COR-L47 (cell line): ENCODE measurements around the gene BTG1.

Experiments used
- DNase-seq: peaks from one replicate; lab custom pipeline; 2025; lab: John Stamatoyannopoulos, UW

The BTG1 gene

DNA sequence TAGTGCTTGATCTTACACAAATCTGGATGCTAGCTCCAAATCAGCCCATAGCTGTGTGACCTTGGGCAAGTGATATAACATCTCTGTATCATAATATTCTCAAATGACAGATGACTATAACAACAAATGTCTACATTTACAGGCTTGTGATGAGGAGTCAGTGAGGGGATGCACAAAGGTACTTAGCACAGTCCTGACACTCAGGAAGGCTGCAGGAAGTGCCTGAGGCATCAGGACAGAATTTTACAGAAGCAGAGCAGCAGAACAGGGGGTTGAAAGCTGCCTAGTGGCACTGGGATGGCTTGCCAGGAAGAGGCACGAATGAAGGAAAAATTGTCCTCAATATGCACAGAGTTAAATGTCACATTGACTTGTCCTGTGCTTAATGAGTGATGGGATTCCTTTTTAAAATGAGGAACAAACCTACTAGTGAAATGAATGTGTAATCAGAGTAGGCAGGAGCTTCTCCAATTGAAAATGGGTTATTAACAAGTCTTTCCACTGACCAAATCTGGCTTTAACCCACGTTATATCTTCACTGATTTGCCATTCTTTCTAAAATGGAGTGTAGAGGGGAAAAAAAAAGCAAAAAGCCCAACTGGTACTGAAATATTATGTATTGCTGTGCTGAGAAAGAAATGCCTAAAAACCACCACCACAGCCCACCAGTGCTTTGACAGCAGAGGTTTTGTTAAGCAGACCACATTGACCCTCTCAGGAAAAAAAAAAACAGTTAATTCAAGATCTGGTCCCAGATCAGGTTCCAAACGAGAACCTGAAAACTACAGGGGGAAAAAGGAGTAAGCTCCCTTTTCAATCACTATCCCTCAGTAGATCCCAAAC lies 11.6 kb downstream of the BTG1 start:
- no peak for DNase-seq

DNA sequence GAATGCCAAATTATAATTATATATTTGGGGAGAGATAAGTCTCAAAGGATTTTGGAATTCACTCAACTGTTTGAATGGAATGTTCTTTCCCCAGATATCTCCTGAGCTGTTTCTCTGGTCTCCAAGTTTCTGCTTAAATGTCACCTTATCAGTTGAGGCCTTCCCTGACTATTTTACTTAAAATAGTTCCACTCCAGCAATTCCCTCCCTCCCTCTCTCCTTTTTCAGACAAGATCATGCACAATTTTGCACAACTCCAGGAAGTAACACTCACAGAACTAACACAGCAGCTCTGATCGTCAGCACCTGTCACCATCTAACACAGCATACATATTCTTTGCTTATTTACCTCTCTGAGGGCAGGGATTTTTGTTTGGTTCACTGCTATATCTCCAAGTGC lies 12.5 kb downstream of the BTG1 start:
- DNase-seq, result no peak

DNA sequence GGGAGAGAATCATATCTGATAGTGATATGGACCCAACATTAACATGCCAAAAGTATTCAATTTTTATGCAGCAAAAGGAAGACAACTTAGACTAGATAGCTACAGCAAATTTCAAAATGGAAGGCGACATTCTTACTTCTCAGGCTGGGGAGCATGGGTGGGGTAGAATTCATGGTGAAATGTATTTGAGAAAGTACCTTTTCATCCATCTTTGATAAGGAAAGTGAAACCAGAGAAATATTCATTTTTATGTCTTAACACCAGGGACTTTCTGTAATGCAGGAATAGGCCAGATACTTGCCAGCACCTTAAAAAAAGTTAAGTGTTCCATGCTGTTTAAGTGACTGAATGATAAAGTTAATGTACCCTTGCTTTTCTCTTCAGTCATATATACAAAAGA lies 13.4 kb downstream of the BTG1 start:
- no peak for DNase-seq

DNA sequence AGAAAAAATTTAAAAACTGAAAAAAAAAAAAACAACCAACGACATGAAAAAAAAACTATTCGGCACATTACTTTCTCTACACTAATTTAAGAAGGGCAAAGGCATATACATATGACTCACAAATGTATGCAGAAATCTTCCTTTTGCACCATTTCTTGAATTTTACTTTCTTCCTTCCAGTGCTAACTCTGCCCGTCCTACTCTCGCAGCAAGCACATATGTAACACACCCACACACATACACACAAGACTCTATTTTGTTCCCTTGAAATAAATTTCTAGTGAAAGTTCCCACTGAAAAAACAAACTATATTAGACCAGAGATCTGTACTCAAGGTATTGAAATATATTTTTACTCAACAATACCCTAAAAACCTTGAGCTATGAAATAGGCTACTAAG lies 14.6 kb downstream of the BTG1 start:
- no peak for DNase-seq

DNA sequence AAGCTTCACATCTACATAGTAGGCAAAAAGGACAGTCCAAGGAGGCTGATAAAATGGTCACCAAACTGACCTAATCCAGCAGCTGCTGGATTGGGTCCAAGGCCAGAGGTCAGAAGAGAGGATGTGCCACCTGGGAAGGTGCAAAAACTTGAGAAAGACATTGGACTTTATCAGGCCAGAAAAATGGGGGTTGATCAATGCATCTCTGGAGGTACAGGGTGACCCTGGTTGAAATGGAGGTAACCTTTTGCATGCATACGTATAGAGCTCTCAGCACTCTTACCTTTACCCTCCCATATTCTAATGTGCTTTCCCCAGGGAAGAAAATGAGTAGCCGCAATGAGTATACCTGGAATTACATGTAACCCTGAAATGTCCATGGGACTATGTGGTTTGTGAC lies 16.0 kb downstream of the BTG1 start:
- DNase-seq, result no peak

DNA sequence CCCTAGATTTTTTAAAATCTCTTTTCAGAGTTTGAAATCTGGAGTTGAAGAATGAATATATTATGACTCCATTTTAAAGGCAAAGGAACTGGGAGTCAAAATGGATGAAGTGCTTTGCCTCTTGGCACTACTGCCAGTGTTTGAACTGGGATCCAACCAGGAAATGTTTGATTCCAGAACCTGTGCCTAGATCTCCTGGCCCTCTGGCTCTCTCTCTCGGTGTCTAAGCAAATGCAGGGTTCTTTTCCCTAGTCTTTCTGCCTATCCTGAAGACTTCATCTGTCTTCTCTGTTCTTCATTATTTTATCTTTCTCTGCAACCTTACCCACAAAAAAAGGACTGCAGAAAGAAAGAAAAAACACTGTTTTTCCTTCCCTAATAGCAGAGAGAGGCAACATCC lies 17.0 kb downstream of the BTG1 start:
- no peak for DNase-seq

DNA sequence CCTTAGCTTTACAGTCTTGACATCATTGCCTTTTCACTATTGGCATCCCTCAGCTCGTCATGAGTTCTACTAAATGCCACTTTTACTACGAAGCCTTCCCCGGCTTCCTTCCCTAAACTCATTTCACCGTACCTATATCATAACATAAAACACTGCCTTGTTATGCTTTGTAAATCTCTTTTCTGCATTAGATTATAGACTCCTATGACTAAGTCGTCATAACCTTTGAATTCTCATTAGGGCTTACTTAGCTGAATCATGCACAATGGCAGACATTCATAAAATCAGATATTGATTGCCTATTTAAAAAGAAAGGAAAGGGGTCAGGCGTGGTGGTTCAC lies 21.0 kb downstream of the BTG1 start:
- no peak for DNase-seq

DNA sequence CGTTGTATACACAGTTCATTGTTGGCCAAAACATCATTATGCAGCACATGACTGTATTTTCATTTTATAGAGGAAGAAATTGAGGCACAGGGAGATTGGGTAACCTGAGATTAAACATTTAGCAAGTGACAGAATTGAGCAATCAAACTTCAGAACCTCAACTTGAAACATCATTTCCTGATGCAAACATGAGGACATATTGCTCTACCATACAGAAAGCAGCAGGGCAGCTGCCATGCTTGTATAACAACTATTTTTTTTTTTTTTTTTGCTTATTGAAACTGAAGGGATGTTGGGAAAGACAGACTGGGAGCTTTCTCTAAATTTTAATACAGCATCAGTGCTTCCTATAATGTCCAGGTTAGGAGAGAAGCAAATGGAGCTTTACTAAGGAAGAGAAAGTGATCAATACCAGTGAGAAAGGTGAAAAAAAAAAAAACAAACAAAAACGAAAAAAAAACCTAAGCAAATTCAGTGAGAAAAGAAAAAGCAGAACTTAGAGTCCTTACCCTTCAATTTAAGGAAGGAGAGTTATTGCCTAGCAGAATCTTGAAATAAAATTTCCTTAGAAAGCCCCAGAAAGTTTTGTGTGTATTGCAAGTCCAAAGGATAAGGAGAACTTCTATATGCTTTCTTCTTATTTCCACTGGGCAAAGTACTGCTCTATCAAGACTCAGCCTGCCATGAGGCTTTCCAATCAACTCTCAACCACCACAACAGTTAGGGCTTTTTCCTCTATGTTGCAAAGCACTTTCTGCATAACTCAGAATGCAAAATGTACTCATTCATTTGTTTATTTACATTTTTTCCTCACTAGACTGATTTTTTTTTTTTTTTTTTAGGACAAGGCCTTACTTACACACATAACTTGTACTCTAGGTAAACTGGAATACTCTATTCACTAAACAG lies 21.6 kb downstream of the BTG1 start:
- DNase-seq, result no peak

DNA sequence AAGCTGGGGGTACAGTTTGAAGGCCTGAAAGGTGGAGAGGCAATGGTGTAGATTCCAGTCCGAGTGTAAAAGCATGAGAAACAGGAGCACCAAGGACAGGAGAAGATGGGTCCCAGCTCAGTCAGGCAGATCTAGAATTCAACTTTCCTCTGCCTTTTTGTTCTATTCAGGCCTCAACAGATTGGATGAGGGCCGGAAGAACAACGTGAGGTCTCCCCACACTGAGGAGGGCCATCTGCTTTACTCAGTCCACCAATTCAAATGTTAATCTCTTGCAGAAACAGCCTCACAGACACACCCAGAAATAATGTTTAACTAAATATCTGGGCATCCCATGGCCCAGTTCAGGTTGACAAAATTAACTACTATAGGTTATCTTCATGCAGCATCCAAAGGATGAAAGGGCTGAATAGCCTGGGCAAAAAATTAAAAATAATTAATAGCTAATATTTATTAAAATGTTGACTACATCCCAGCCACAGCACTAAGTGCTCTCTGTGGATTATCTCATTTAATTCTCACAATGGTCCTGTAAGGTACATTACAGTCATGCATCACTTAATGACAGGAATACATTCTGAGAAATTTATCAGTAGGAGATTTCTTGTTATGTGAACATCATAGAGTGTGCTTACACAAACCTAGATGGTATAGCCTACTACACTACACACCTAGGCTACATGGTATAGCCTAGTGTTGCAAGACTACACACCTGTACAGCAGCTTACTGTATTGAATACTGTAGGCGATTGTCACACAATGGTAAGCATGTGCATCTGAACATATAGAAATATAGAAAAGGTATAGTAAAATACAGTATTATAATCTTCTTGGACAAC lies 22.5 kb downstream of the BTG1 start:
- no peak for DNase-seq

DNA sequence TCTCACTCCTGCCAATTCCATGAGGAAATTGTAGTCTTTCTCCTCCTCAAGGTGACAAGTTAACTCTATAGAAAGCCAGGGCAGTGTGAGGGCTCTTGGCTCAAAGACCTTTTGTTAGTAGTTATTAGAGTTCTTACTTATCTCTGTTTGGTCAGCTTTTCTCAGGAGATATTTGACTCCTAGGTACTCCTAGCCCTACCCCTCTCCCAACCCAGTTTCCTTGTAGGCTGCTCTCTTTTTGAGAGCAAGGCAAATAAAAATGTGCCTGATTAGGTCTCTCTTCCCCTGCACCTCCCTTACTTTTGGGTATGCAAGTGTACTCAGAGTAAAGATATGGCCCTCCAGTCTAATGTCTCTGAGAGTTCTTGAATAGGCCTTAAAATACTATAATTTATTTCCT lies 23.8 kb downstream of the BTG1 start:
- DNase-seq, result no peak

DNA sequence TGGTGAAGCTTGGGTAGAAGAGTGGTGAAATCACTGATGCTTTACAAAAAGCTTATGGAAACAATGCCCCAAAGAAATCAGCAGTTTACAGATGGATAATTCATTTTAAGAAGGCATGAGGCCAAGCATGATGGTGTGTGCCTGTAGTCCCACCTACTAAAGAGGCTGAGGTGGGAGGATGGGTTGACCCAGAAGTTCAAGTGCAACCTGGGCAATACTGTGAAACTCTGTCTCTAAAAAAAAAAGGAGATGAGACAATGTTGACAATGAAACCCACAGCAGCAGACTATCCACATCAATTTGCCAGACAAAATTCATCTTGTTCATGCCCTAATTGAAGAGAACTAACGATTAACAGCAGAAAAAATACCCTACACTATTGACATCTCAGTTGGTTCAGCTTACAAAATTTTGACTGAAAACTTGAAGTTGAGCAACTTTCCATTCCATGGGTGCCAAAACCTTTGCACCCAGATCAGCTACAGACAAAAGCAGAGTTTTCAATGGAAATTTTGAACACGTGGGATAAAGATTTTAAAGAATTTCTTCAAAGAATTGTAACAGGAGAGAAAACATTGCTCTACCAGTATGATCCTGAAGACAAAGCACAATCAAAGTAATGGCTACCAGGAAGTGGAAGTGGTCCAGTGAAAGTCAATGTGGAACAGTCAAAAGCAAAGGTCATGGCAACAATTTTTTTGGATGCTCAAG lies 26.7 kb downstream of the BTG1 start:
- no peak for DNase-seq

DNA sequence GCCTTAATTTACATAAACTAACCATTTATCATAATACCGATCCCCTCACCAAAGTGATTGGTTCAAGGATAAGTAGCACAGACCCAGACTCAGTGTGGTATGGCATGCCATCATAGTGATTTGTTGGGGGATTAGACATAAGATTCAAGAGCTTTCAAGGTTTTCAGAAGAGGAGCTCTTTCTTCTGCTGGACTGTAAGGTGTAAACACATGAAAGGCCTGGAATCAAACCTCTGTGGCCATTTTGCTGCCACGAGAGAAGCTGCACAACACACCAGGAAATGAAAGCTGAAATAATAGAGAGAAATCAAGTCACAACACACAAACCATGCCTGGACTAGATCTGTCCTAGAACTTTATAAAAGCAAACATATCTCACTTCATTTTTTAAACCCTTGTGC lies 30.8 kb downstream of the BTG1 start:
- no peak for DNase-seq

DNA sequence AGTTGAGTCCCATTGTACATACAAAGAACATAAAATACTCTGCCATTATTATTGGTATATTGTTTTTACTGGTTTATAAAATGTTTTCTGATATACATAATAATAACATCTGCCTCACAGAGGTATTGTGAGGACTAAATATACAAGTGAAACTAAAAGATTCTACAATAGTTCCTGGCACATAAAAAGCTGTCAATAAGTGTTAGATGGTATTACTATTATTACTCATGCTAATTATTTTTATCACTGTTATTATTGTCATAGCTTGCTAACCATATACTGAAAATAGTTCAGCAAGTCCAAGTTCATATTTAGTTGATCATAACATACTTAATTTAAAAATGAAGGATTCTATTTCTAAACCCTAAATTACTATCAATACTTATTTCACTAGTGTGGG lies 34.4 kb downstream of the BTG1 start:
- DNase-seq, result no peak

DNA sequence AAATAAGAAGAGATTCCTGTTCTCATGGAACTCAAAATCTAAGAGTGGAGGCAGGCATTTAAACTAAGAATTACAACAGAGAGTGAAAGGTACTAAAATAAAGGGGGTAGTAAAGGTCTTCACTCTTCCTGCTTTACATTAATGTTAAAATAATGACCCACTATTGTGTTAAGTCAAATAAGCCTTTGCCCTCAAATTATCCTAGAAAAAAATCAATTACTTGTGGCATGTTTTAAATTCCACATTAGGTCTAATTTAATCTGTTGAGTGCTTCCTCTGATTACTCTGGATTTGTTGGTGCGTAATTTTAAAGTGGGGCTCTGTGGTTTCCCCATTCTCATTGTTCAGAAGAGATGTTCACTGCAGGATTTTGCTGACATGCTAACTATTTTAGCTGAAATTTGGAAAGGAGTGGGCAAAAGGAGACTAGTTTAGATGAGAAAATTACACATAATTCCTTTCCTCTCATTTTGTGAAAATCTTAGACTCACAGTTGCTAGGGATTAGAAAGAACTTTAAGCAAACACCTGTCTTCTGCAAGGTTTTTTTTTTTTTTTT lies 35.5 kb downstream of the BTG1 start:
- no peak for DNase-seq

DNA sequence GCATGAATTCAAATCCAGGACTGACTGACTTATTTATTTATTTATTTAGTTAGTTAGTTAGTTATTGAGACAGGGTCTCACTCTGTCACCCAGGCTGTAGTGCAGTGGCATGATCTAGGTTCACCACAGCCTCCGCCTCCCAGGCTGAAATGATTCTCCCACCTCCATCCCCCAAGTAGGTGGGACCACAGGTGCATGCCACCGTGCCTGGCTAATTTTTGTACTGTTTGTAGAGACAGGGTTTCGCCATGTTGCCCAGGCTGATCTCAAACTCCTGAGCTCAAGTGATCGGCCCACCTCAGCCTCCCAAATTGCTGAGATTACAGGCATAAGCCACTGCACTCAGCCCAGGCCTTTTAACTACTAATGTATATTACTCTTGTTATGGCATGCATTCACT lies 36.0 kb downstream of the BTG1 start:
- DNase-seq, result no peak

DNA sequence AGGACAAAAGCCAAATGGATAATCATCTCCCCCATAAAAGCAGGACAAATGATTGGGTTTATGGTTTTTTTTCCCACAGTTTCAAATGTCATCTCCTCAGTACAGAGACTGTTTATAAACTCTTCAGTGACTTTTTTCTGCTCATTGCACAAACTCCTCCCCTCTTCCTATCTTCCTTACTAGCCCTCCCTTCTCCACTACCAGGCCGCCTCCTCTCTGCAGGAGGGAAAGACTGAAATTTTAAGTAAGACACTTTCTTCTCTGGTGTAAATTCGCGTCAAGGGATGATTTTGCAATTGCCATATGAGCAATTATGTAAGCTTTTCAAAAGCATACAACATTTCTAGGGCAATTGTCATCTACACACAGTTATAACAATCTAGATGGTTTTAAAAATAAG lies 37.0 kb downstream of the BTG1 start:
- DNase-seq, result no peak

DNA sequence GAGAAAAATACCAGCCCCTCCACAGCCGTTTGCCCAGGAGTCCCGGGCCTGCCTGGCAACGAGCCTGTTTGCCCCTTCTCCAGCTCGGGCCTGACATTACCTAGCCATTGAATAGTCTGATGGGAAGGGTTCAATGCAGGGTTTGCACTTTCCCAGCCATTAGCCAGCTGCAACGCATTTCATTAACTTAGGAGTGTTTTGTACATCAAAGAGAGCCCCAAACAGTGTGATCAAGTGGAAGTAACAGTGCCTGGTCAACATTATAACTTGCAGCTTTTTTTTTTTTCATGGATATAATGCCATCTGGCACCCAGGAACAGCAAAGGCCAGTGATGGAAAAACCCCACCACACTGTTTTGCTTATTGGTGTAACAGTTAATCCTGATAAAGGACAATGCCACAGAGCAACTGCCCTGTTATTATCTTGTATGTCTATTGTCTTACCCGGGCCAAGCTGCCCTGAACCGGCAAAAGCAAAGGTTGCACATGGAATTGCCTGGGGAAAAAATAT lies 38.0 kb downstream of the BTG1 start:
- peak; percentile 26 for DNase-seq

DNA sequence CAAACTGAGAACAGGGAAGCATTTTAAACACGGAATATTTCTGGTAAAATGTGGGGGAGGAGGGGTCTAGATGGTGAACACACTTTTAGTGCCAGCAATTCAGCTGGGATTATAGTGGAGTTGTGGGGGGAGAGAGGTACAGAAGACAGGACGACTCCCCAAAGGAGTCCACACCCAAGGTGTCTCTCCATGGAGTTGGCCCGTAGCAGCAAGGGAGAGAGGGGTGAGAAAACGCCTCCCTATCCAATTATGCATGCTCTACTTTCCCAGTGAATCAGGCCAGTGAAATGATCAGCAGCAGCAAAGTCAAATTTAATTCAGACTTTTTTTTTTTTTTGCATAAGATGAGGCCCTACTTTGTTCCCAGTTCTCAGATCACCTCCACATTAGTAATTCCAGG lies 38.6 kb downstream of the BTG1 start:
- DNase-seq, result no peak

DNA sequence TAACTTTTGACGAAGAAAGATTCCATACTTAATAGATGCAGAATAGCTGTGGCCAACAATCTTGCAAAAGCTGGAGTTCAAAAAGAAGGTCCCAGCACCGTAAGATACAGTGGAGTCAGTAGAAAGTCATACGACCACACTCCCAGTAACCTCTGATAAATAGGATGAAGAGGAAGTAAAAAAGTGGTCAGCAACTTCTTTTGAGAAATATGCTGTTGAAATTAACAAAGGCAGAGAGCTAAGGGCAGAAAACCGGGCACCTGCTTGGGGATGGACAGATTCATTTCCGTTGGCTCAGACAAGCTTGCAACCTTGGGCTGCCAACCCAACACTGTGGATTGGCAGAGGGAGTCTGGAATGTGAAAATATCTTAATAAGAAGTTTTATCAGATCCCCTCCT lies 40.0 kb downstream of the BTG1 start:
- no peak for DNase-seq

DNA sequence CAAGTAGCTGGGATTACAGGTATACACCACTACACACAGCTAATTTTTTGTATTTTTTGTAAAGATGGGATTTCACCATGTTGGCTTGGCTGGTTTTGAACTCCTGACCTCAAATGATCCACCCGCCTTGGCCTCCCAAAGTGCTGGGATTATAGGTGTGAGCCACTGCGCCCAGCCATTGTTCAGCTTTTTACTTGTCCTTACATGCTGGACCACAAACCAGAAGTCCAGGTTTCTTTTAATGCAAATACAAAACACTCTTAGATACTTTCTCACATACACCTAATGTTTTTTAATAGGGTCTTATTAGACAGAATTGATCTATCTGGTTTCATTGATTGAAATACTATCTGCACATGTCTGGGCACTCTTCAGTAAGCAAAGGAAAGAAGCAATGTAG lies 40.5 kb downstream of the BTG1 start:
- DNase-seq, result no peak

DNA sequence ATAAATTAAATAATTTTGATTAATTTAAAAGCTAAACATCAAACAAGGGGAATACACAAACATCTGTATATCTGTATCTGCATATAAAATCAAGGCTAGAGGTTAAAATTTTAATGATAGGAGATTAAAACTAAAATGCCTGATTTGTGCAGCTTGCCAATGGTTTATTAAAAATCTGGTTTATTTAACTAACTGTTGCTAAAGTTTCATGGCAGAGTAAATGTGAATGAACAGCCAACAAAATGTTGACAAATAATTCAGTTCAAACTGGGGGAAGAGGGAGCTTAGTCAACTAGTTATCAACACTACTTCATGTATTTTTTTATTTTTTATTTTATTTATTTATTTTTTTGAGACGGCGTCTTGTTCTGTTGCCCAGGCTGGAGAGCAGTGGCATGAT lies 43.0 kb downstream of the BTG1 start:
- DNase-seq, result no peak
